Neural progenitor cell (in vitro differentiated cells): ENCODE results near the gene YARS1. TPM values are rescaled to one million over a fixed set of nuclear protein-coding genes. Genes with fewer than 3 reads are reported as not detected.

ENCODE experiments used
- DNase-seq: peaks from one replicate; pipeline ENCODE4 v3.0.0-alpha.2; 2016; ENCODE audit warnings: low spot score
- H2AFZ ChIP-seq: fragments of 200-600 bp; sonication (generic); replicated peaks from 2 replicates; pipeline ENCODE4 v1.6.1; 2016; ENCODE audit warnings: antibody characterized with exemption
- H3F3A ChIP-seq: fragments of 200-600 bp; sonication (generic); 2 replicates; pipeline ENCODE4 v1.6.1; 2016; ENCODE audit warnings: antibody characterized with exemption, low read depth
- H3K27ac ChIP-seq: fragments of 200-600 bp; sonication (generic); 2 replicates; pipeline ENCODE4 v1.5.1; 2016; ENCODE audit warnings: mild to moderate bottlenecking
- H3K27me3 ChIP-seq: fragments of 200-600 bp; sonication (generic); 2 replicates; pipeline ENCODE4 v1.6.1; 2016; ENCODE audit warnings: mild to moderate bottlenecking, moderate library complexity
- H3K36me3 ChIP-seq: fragments of 200-600 bp; sonication (generic); 2 replicates; pipeline ENCODE4 v1.5.1; 2016
- H3K4me1 ChIP-seq: fragments of 200-600 bp; sonication (generic); 2 replicates; pipeline ENCODE4 v1.6.1; 2016; ENCODE audit warnings: mixed run types
- H3K4me2 ChIP-seq: fragments of 200-600 bp; sonication (generic); 2 replicates; pipeline ENCODE4 v1.6.1; 2016
- H3K4me3 ChIP-seq: fragments of 200-600 bp; sonication (generic); 2 replicates; pipeline ENCODE4 v1.5.1; 2016
- H3K79me2 ChIP-seq: fragments of 200-600 bp; sonication (generic); 2 replicates; pipeline ENCODE4 v1.6.1; 2016; ENCODE audit warnings: low read depth
- H3K9ac ChIP-seq: fragments of 200-600 bp; sonication (generic); 2 replicates; pipeline ENCODE4 v1.6.1; 2016
- H3K9me3 ChIP-seq: fragments of 200-600 bp; sonication (generic); 2 replicates; pipeline ENCODE4 v1.5.1; 2016; ENCODE audit warnings: low read depth
- H4K20me1 ChIP-seq: fragments of 200-600 bp; sonication (generic); 2 replicates; pipeline ENCODE4 v1.6.1; 2016; ENCODE audit warnings: low read depth
- H3K27ac Mint-ChIP-seq: 3 replicates; pipeline ENCODE4 v1.8.0; 2021; ENCODE audit warnings: mixed read lengths
- H3K27me3 Mint-ChIP-seq: 2 replicates; pipeline ENCODE4 v1.8.0; 2022; ENCODE audit warnings: low read depth, mild to moderate bottlenecking, inconsistent platforms, moderate library complexity, mixed read lengths; ENCODE audit not compliant: insufficient read depth
- H3K36me3 Mint-ChIP-seq: 3 replicates; pipeline ENCODE4 v1.8.0; 2021; ENCODE audit warnings: mixed read lengths
- H3K4me1 Mint-ChIP-seq: 3 replicates; pipeline ENCODE4 v1.8.0; 2021; ENCODE audit warnings: mixed read lengths
- H3K4me3 Mint-ChIP-seq: 3 replicates; pipeline ENCODE4 v1.8.0; 2021; ENCODE audit warnings: mild to moderate bottlenecking, moderate library complexity, mixed read lengths
- H3K9me3 Mint-ChIP-seq: 3 replicates; pipeline ENCODE4 v1.8.0; 2020; ENCODE audit warnings: mixed read lengths
- CTCF ChIP-seq: fragments of 200-600 bp; sonication (generic); IDR thresholded peaks from 2 replicates; pipeline ENCODE4 v1.5.1; 2017; ENCODE audit warnings: antibody characterized with exemption, mild to moderate bottlenecking
- EZH2 ChIP-seq: fragments of 200-600 bp; sonication (generic); IDR thresholded peaks from 2 replicates; pipeline ENCODE4 v1.6.1; 2017; ENCODE audit warnings: antibody characterized with exemption, mild to moderate bottlenecking, moderate library complexity
- EZH2phosphoT487 ChIP-seq: fragments of 200-600 bp; sonication (generic); IDR thresholded peaks from 2 replicates; pipeline ENCODE4 v1.6.1; 2017; ENCODE audit warnings: antibody characterized with exemption
- total RNA-seq: library from RNA; depleted of rRNA; stranded (reverse); fragments of >200 nt; gene quantifications from 2 replicates; pipeline ENCODE4 v1.2.3, GENCODE V29; 2015; ENCODE audit warnings: low replicate concordance

YARS1 gene
- total RNA-seq, 1 donor from 2014 or later, result 38.2 TPM

GRCh38 chr1:32761253-32761877, 55.8 kb downstream of the YARS1 start:
- Mint-ChIP-seq H3K4me1 (peaks cover 60% of the 10 kb centered on the region), H3K36me3 (peaks cover 11% of the 10 kb centered on the region), H3K9me3 (no peaks in the 10 kb centered on the region), H3K4me3 (no peak overlapping the region), H3K27ac (peak overlapping the region; percentile 82), H3K27me3 (peaks cover 4% of the 10 kb centered on the region)
- no peak overlapping the region for H2AFZ ChIP-seq
- no peaks in the 10 kb centered on the region for H3K36me3 ChIP-seq
- H3K4me1 ChIP-seq, result peaks cover 44% of the 10 kb centered on the region
- no peaks in the 10 kb centered on the region for H3K9me3 ChIP-seq
- no peak overlapping the region for H3K9ac ChIP-seq
- H3K4me2 ChIP-seq, result no peak overlapping the region
- H3K79me2 ChIP-seq, result peaks cover 72% of the 10 kb centered on the region
- DNase-seq, result no peak
- H4K20me1 ChIP-seq, result peaks cover 94% of the 10 kb centered on the region
- no peak for TF ChIP-seq EZH2phosphoT487
- no peak for TF ChIP-seq CTCF
- no peak for TF ChIP-seq EZH2
- peaks cover 42% of the 10 kb centered on the region for H3F3A ChIP-seq
- no peaks in the 10 kb centered on the region for H3K27me3 ChIP-seq
- no peak overlapping the region for H3K4me3 ChIP-seq
- no peak overlapping the region for H3K27ac ChIP-seq

DNA sequence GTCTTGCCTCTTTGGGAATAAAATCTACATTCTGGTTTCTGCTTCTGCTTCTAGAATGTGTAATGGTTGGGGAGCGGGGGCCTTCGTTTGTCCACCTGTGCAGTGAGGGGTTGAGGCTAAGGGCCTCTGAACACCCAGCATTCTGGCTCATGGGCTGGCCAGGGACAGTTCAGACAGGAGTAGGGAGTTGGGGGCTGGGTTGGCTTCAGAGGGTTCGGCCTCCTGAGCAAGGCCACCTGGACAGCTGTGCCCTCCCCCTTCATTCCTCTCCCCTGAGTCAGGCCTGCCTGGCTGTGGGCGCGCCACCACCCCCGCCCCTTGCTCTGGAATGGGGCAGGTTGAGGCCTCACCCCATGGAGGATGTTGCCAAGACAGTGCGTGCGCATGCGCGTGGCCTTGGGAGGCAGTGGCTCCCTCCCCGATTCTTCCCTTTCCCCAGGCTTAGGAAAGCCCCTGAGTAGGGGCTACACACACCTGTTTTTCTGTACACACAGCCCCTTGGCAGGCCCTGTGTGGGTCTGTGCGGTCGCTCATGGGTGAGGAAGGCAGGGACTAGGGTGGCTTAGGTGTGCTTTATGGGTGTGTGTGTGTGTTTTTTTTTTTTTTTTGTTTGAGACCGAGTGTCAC, 57.0 kb downstream of the YARS1 start:
- Mint-ChIP-seq H3K4me1 (peaks cover 59% of the 10 kb centered on the region), H3K36me3 (peaks cover 11% of the 10 kb centered on the region), H3K4me3 (no peak overlapping the region), H3K27ac (peak overlapping the region; percentile 91), H3K9me3 (no peaks in the 10 kb centered on the region), H3K27me3 (peaks cover 4% of the 10 kb centered on the region)
- H3K4me1 ChIP-seq, result peaks cover 41% of the 10 kb centered on the region
- peak overlapping the region; percentile 50 for H3K4me2 ChIP-seq
- no peak overlapping the region for H3K9ac ChIP-seq
- peaks cover 82% of the 10 kb centered on the region for H3K79me2 ChIP-seq
- peaks cover 40% of the 10 kb centered on the region for H3F3A ChIP-seq
- H2AFZ ChIP-seq, result no peak overlapping the region
- no peaks in the 10 kb centered on the region for H3K27me3 ChIP-seq
- no peak overlapping the region for H3K27ac ChIP-seq
- no peaks in the 10 kb centered on the region for H3K36me3 ChIP-seq
- peaks cover 93% of the 10 kb centered on the region for H4K20me1 ChIP-seq
- TF ChIP-seq CTCF (no peak), EZH2 (no peak)
- H3K9me3 ChIP-seq, result no peaks in the 10 kb centered on the region
- DNase-seq, result peak; percentile 86
- no peak overlapping the region for H3K4me3 ChIP-seq

DNA sequence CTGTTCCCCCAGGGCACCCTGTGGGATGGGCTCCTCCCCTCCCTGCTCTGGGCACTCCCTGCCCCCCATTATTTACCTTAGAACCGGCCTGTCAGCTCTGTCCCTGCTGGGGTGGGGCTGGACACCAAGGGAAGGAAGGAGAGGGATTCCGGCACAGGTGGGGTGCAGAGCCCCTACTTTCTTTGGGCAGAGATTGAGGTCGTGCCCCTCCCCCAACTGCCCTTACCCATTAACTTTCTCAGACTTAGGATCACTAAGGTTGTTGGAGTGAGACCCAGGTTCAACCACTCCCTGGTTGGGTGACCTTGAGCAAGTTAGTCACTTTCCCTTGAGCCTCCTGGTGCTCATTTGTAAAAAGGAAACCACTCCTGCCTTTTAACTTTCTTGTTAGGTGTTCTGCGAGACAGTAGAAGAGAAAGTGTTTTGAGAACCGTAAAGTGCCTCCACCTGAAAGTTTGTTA, 57.6 kb downstream of the YARS1 start:
- Histone ChIP-seq H3K4me2 (peak overlapping the region; percentile 50), H3K4me3 (no peak overlapping the region), H3K4me1 (peaks cover 38% of the 10 kb centered on the region), H3F3A (peaks cover 39% of the 10 kb centered on the region), H3K27ac (no peak overlapping the region), H3K27me3 (no peaks in the 10 kb centered on the region), H3K9me3 (no peaks in the 10 kb centered on the region), H3K36me3 (no peaks in the 10 kb centered on the region), H2AFZ (no peak overlapping the region), H4K20me1 (peaks cover 88% of the 10 kb centered on the region), H3K9ac (no peak overlapping the region), H3K79me2 (peaks cover 87% of the 10 kb centered on the region)
- DNase-seq, result no peak
- Mint-ChIP-seq H3K9me3 (no peaks in the 10 kb centered on the region), H3K4me3 (no peak overlapping the region), H3K36me3 (peaks cover 8% of the 10 kb centered on the region), H3K4me1 (peaks cover 57% of the 10 kb centered on the region), H3K27me3 (peaks cover 4% of the 10 kb centered on the region), H3K27ac (peak overlapping the region; percentile 34)
- TF ChIP-seq EZH2, result no peak
- no peak for TF ChIP-seq EZH2phosphoT487
- no peak for TF ChIP-seq CTCF
